ENCODE results near the gene BAZ2B.

DNA sequence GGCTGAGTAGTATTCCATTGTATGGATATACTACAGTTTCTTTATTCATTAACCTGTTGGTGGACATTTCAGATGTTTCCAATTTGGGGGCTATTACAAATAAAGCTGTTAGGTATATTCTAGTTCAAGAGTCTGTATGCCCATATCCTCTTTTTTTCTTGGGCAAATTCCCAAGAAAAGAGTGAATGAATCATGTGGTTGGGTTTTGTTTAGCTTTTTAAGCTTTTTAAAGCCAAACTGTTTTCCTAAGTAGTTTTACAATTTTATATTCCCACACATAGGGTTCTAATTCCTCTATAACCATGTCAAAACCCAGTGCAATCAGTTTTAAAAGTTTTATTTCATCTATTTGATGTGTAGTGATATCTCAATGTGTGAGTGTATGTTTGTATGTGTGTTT lies 44.9 kb upstream of the BAZ2B start:
- TF ChIP-seq POLR2A (IDR thresholded peaks at IDR 0.05; ENCODE audit: low read length) (no peak), GATA1 (IDR thresholded peaks at IDR 0.05; ENCODE audit: low read depth, low read length) (no peak)

All from erythroblast (primary cell).